HG02973 (cell line): ENCODE data around the gene SVEP1.

Source experiments
- ATAC-seq: cut with Tn5 transposase; IDR thresholded peaks from one replicate; pipeline ENCODE4 v1.9.1; 2021; ENCODE audit warnings: moderate library complexity; ENCODE audit not compliant: unreplicated experiment

The SVEP1 gene

DNA sequence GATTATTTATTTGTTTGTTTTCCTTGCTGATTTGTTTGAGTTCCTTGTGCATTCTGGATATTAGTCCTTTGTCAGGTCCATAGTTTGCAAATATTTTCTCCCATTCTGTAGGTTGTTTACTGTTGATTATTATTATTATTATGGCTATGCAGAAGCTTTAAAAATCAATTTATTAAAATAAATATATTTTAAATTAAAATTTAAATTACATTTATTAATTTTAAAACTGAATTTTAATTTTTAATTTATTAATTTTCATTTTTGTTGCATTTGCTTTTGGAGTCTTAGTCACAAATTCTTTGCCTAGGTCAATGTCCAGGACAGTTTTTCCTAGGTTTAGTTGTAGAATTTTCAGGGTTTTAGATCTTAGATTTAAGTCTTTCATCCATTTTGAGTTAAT is 50.9 kb downstream of the SVEP1 start:
- ATAC-seq = no peak

DNA sequence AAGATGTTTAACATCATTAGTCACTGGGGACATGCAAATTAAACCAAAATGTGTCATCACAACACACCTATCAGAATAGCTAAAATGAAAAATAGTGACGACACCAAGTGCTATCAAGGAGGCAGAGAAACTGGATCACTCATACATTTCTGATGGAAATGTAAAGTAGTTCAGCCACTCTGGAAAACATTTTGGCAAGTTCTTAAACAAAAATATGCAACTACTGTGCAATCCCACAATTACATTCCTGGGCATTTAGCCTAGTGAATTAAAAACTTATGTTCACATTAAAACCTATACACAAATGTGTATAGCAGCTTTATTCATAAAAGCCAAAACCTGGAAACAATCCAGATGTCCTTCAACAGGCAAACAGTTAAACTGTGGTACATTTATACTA is 53.1 kb downstream of the SVEP1 start:
- no peak for ATAC-seq

DNA sequence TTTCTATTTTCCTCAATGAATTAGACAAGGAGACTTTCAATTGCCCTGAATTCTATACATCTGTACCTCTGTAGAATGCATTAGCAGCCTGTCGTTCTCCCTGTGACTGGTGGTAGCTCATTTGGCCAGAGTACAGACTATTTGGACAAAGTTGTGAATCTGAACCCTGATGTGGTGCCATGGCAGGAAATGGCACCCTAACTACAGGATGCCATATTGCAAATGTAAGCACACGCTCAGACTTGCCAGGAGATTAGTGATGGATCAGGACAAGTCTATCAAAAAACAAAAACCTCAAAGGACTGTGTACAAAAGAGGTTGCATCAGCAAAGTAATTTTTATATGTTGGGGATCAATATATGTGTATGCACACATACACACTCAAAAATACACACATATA is 58.3 kb downstream of the SVEP1 start:
- ATAC-seq = no peak

DNA sequence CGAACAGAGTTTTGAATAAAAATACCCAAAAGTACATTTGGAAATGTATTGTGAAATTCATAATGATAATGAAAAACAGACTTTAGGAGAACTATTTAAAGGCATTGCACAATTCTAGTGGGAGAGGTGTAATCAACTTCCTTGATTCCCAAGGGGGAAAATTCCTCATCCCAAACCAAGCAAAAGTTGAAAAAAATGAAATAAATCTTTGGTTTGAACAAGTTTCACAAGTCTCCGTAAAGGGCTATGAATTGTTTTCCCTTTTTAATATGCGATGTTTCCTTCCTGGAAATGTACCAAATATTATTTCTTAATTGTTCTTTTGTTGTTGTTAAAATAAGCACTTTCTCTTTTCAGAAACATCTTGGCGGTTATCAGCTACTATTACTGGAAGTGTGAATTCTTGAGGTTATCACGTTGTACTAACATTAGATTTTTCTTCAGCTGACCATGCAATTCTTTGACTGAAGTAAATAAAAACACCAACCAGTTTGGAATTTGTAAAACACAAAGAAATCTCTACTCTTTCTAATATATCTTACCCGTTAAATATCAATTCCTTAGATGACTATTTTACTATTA is 59.3 kb downstream of the SVEP1 start:
- ATAC-seq = no peak

DNA sequence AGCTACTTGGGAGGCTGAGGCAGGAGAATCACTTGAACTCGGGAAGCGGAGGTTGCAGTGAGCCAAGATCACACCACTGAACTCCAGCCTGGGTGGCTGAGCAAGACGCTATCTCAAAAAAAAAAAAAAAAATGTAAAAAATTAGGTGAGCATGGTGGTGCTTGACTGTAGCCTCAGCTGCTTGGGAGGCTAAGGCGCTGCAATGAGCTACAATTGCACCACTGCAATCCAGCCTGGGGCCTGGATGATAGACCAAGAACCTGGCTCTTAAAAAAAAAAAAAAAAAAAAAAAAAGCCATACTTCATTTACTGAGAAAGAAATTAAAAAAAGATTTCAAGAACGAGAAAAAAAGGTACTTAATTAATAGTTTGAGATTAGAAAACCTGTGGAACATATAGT is 62.1 kb downstream of the SVEP1 start:
- ATAC-seq = no peak

DNA sequence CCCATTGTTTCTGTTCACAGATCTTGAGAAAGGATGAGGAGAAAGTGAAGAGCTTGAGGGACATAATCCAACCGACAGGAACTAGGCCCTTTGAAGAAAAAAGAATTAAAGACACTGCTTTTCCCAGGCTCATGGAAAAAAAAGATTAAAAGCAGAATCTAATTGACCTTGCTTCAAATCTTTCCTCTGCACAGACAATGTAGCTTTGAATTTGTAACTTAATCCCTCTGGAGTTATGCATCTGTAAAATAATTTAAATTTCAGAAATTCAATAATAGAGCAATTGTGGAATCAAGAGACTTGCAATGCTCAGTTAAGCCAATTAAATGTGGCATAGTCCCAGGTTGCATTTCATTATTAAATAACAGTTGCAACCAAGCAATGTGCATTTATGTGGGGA is 64.6 kb downstream of the SVEP1 start:
- no peak for ATAC-seq

DNA sequence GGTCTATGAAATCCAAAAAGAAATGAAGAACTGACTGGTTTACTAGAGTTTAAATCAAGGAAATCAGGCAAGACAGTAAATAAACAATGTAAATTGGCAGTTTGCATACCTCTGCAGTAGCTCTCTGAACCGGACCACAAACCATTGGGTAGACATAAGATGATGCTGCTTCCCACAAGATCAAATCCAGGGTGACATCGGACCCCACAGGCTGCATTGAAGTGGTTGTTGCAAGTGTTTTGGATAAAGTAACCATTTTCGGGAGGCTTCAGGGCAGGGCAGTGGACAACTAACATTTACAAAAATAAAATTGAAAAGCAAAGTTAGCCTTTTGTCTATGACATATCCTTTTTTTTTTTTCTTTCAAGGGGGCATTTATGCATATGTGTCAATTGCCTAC is 66.7 kb downstream of the SVEP1 start:
- no peak for ATAC-seq

DNA sequence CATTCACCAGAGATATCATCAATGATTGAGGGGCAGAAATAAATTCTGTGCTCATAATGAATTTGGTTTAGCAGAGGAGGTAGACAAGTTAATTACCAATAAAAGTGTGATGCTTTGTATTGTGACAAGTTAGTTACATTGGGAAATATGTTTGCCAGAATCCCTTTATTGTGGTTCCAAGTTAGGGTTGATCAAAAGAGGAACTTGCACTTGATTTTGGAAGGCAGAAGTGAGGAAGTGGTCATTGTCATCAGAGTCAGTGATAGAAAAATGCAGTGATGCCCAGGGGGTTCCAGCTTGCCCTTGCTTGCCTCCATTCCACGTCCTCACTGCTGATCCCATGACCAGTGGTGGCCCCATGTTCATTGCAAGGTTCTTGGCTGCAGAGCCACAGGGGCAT is 69.7 kb downstream of the SVEP1 start:
- ATAC-seq = no peak

DNA sequence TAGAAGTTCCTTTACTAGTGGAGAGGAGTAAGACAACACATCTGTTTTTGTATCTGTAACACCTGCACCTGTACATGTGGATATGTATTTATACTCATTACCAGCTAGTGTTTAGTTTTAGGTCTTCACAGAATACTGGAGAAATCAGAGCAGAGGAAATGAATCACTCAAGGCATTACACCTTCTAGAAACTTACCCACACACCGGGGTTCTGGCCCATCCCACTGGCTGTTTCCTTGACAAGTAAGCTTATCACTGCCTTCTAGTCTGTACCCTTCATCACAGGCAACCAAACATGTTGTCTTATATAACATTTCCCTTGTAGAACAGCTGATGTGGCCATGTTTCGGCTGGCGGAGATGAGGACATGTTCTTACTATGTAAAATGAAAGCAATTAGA is 76.7 kb downstream of the SVEP1 start:
- ATAC-seq = no peak

DNA sequence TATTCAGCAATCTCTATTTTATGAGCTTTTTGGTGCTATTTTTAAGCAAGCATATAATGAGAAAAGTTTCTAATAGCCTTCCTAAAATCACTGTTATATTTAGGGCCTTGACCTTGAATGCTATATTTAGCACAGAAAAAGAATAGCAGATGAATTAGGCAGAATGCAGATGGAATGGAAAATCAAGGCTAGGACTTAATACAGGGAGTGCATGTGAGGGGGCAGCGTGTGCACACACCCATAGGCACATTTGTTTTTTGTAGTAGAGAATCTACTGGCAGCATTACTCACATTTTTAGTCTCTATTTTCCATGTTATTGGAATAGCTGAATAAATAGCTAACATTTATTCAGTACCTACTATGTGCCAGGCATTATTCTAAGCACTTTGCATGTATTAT is 79.9 kb downstream of the SVEP1 start:
- no peak for ATAC-seq

DNA sequence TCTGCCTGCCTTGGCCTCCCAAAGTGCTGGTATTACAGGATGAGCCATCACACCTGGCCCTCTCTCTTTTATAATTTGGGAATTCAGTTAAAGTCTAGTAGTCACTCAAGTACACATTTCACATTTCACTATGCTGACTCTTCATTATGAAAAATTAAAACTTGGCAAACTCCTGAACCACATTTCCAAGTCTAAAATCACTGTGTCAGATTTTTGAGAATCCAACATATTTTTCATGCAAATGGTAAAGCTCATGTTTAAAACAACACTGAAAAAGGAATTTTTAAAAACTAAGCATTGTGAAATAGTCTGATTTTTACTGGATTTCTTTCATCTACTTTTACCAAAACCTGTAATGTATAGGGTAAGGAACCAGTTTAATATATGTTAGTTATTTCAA is 92.3 kb downstream of the SVEP1 start:
- ATAC-seq = no peak

DNA sequence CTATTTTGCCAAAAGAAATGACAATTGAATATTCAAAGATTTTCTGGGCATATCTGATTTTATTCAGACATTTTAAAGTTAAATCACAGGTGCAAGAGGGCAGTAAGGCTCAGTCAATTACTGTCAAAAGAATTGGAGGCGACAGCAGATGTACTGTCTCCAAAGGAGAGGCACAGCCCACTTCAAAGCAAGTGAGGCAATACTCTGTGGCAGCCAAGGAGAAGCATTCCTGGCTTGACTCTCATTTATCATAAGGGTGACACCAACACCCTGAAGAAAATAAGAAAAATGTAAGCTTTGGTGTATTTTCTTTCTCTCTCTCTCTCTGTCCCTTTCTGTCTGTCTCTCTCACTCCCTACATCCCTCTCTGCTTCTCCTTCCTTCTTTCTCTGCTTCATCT is 93.3 kb downstream of the SVEP1 start:
- ATAC-seq = no peak

DNA sequence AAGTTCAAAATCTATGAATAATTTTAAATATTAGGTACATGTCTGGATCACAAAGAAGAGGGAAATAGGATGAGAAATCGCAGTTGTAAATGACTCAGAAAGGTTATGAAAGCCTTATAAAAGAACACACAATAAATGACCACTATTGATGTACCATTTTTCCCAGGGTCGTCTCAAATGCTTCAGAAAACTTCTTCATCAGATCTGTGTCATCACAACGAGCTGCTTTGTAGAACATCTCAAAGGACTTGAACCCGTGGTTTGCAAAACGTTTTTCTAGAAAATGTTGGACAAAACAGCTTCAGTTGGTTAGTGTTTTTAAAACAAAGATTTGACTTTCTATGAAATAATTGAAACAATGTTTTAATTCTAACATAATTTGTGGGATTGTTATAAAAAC is 100.1 kb downstream of the SVEP1 start:
- no peak for ATAC-seq

DNA sequence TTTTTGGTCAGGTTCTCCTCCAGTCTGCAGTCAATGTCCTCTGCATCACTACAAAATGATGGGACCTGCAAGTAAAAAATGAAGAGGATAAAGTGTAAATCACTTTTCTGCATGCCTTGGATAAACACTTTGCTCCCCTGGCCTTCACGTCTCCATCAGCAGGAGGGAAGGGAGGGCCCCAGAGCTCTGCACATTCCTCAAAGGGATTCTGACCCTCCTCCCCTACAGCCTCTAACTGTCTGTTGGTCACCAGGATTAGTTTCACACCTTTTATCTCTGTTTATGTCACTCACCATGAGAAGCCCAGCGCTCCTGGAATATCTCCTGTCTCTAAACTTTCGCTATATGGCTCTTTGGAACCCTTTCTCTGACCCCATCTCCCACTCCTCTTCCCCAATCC is 103.3 kb downstream of the SVEP1 start:
- ATAC-seq = no peak

DNA sequence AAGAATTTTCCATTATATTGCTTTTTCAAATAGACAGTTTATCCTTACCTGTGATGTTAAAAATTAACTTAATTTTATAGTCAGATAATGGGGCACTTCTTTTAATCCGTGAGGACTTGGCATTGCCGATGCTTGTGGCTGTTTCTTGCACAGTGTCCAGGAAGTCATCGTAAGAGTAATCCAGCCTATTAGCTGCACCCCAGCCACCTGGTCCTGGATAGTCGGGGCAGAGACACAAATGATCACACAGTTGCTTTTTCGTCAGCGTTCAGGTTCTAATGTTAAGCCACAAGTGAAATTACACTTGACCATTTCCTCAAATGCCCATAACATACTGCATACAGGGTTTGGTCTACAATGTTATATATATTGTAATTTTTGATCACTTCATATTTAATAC is 107.4 kb downstream of the SVEP1 start:
- no peak for ATAC-seq

DNA sequence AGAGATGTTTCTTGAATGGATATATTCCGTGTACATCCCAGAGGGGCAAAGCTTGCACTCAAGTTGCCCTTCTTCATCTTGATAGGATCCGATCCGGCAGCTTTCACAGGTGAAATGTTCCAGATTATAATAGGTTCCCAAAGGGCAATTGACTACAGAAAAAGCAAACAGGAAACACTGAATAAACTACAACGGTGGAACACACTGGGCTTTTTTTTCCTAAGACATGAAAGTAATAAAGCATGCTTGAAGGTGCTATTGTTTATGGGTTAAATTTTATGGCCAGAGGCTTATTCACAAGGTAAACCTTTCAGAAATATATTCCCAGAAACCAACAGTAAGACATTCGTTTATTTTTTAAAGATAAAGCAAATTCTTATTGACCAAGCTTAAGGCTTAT is 110.6 kb downstream of the SVEP1 start:
- no peak for ATAC-seq

DNA sequence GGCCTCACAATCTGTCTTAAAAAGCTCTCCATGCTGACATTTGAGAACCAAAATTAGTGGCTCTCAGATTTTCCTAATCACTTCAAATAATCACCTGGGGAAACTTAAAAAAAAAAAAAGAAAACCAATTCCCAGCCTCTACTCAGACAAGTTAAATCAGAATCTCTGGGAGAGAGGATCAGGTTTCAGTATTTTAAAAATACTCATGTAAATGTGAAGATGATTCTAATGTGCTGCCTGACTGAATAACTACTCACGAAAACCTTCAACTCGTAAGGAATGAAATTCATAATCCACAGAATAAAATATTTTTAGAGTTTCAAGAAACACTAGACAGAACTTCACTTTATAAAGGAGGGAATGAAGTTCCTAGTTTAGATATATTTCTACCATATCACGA is 114.4 kb downstream of the SVEP1 start:
- ATAC-seq = no peak

DNA sequence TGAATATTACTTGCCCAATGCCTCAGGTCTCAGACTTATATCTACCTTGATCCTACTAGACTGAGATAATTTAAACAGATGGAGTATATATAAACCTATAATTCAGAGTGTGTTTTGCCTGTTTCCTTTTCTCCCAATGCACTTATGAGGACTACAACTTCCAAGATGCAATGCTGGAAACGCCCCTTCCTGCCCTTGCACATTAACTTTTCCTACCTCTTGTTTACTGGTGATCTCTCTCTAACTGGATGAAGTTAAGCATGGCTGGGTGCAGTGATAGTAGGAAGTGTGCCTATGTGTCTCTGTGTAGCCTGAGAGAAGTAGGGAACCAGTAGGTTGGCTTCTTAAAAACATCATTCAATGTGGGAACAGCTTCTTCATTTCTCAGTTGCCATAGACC is 115.2 kb downstream of the SVEP1 start:
- ATAC-seq = no peak

DNA sequence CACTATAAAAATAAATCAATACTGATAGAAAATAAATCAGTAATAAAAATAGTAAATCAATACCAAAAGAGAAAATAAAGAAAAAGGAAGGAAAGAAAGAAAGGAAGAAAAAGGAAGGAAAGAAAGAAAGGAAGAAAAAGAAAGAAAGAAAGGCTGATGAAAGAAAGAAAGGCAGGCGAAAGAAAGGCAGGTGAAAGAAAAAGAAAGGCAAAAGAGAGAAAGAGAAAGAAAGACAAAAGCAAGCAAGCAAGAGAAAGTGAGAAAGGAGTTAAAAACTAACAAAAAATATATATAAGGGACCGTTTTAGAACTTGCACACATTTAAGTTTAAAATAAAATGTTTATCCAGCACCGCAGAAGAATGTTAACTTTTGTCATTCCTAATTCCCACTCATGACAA is 116.0 kb downstream of the SVEP1 start:
- no peak for ATAC-seq

DNA sequence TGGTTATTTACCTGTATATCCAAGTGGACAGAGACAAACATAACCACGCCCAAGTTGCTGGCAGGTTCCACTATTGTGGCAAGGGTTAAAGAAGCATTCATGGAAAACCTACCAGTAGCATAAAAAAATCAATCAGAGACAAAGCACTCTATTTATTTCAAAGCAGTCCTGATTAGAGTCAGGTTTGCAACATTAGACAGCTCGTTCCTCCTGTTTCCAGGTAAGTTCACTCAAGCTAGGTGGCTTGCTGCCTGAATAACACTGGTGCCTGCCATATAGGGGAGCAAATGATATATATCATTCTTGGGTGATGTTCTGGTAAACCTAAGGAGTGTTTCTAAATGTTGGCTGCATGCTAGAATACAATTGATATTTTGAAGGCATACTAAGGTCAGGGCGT is 122.3 kb downstream of the SVEP1 start:
- ATAC-seq = no peak

DNA sequence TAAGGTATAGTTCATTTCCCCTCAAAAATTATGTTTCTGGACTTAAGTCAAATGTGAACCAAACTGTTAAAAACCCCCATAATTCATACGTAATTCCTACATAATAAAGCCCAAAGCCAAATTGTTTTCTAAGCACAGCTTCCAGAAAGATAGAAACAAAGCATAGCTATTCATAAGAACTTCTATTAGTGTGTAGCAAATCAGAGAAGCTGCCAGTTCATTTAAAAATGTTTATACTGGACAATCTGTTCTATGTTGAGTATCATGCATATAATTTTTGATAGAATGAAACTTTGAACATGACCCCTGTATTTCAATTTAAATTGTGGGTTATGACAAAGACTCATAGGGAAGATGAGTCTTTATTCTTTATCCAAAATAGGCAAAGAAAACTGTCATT is 122.9 kb downstream of the SVEP1 start:
- ATAC-seq = no peak

DNA sequence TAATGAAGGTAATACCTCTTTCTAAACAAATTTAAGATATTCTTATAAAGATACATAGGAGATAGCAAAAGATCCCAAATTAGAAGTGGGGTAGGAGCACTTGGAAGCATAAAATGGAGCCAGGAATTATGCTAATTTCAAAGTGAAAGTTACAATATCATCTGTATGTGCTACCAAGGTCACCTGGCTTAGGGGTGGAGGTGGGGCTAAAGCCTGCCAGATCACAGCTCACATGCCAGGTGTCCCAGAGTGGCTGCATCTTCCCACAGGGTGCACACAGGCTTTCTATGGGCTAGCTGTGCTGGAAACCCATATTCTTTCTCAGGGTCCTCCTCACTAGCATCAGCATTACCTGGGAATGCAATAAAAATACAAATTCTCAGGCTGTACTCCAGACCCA is 123.7 kb downstream of the SVEP1 start:
- no peak for ATAC-seq

DNA sequence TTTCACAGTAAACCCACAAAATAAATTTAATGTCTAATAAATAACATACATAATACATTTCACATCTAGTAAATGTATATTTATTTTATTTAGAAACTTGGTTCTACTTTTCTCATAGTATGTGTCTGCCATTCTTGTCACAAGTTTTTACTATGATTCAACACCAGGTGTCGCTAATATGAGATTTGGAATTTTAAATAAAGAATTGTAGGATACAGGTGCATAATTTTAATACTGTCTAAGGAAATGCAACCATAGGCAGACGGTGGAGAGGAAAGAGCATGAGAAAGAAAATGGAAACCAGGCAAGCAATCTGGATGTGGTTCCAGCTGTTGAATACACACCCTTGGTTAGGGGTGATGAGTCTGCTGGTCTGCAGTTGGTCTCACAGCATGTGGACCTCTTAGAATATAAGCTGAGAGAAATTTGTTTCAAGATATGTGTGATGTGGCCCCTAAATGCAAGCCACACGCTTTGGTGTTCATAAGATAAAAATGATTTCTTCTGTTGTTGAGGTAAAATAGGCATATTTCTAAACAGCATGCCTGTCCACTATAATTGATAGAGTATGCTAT is 127.2 kb downstream of the SVEP1 start:
- ATAC-seq = no peak

DNA sequence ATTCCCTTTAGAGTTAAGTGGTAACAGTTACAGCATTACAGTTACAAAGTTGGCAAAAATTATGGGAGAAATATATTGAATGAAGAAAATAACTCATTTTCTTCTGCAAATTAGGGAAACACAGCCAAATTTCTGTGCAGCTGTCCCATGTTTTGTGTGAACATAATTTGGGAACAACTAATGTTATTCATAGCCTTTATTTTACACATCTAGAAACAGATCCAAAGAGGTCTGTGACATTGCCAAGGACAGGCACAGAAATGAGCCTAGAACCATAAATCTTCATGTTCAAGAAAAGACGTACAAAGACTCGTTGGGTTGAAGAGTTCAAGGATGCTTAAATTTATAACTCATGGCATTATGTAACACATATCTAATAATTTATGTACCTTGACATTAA is 127.8 kb downstream of the SVEP1 start:
- no peak for ATAC-seq
